K562 (cell line): Measurements from ENCODE around the gene PFN2. TPM values are rescaled to one million over a fixed set of nuclear protein-coding genes. Genes with fewer than 3 reads are reported as not detected.
A peak's percentile ranks its signal among the peaks of the same experiment; 100 is the strongest.

Experiments
- ATAC-seq: fragments of 200-7000 bp; cut with Tn5 transposase; 3 replicates; pipeline ENCODE4 v1.9.1; 2020; ENCODE audit warnings: moderate library complexity
- BruUV-seq: library from RNA; stranded (reverse); fragments of 400-500 nt; replicated peaks from 2 replicates; lab custom pipeline; 2021; lab: Mats Ljungman, UMichigan
- CTCF ChIA-PET: fragments of 300-600 bp; formaldehyde crosslinking; extraction: SDS; loops from one replicate; lab custom pipeline; 2021; ENCODE audit warnings: low intra/inter-chr PET ratio; lab: Yijun Ruan, JAX
- POLR2A ChIA-PET: fragments of 300-600, 350-650 bp; sonication (Branson Sonifier 250); formaldehyde crosslinking; extraction: SDS; loops from one replicate; lab custom pipeline; 2021; ENCODE audit warnings: antibody characterized with exemption, inconsistent platforms; lab: Yijun Ruan, JAX
- DNase-seq, 4 experiments: peaks; one replicate each; pipeline versions ENCODE4 v3.0.0 to v3.0.0-alpha.2; 2011 to 2018; ENCODE audit warnings: low spot score in 3 of 4, mixed read lengths in 3 of 4; ENCODE audit errors: extremely low read depth in 1 of 4
- FAIRE-seq: peaks from 2 replicates; lab custom pipeline; 2011; peaks lifted over from hg19 to GRCh38; lab: Jason Lieb, UNC
- H2AFZ ChIP-seq: 2 replicates; pipeline ENCODE4 v1.6.0; 2011; ENCODE audit warnings: low read depth, low read length, control low read depth, inconsistent platforms
- H3K27ac ChIP-seq: fragments of 200-600 bp; 3 replicates; pipeline ENCODE4 v1.8.0; 2011; ENCODE audit warnings: low read depth, mild to moderate bottlenecking, control low read depth, inconsistent platforms, low read length, moderate library complexity, mixed read lengths; ENCODE audit errors: extremely low read depth
- H3K27me3 ChIP-seq, 2 experiments: fragments of 300-600 bp in 1 of 2; 2 replicates in 1 of 2; 3 replicates in 1 of 2; pipeline versions ENCODE4 v1.6.0 to v1.8.0; 2011; ENCODE audit warnings: inconsistent platforms in 2 of 2, low read length in 2 of 2, mild to moderate bottlenecking in 1 of 2, mixed read lengths in 1 of 2, moderate library complexity in 1 of 2; ENCODE audit not compliant: control insufficient read depth in 2 of 2, insufficient read depth in 2 of 2
- H3K36me3 ChIP-seq: fragments of 300-600 bp; 3 replicates; pipeline ENCODE4 v1.8.0; 2011; ENCODE audit warnings: mild to moderate bottlenecking, low read length, inconsistent platforms; ENCODE audit not compliant: control insufficient read depth, insufficient read depth
- H3K4me1 ChIP-seq, 2 experiments: fragments of 200-600 bp in 1 of 2; replicated peaks in 1 of 2; 2 replicates in 1 of 2; 3 replicates in 1 of 2; pipeline versions ENCODE4 v1.5.1 to v1.8.0; 2011; ENCODE audit warnings: inconsistent platforms in 2 of 2, low read length in 2 of 2, mild to moderate bottlenecking in 1 of 2, mixed read lengths in 1 of 2, moderate library complexity in 1 of 2; ENCODE audit not compliant: control insufficient read depth in 2 of 2, insufficient read depth in 2 of 2
- H3K4me2 ChIP-seq: 2 replicates; pipeline ENCODE4 v1.6.1; 2011; ENCODE audit warnings: low read length, control low read depth, inconsistent platforms, mixed read lengths; ENCODE audit not compliant: insufficient read depth
- H3K4me3 ChIP-seq: fragments of 200-600 bp; sonication (generic), shearing (Covaris generic); 2 replicates; pipeline ENCODE4 v1.5.1; 2016; ENCODE audit warnings: control low read depth, inconsistent platforms
- H3K79me2 ChIP-seq: fragments of 200-600 bp; 3 replicates; pipeline ENCODE4 v1.8.0; 2011; ENCODE audit warnings: low read length, inconsistent platforms; ENCODE audit not compliant: control insufficient read depth, insufficient read depth
- H3K9ac ChIP-seq, 2 experiments: 2 replicates each; pipeline versions ENCODE4 v1.6.0 to v1.6.1; 2011; ENCODE audit warnings: low read depth in 2 of 2, low read length in 2 of 2, control low read depth in 1 of 2, inconsistent platforms in 1 of 2, mild to moderate bottlenecking in 1 of 2, mixed read lengths in 1 of 2; ENCODE audit not compliant: insufficient read depth in 1 of 2
- H3K9me1 ChIP-seq: one replicate; pipeline ENCODE4 v1.6.0; 2011; ENCODE audit warnings: inconsistent platforms, mild to moderate bottlenecking, low read length, moderate library complexity; ENCODE audit not compliant: control insufficient read depth, insufficient read depth
- H3K9me3 ChIP-seq: replicated peaks from 2 replicates; pipeline ENCODE4 v1.5.1; 2011; ENCODE audit warnings: low read depth, low read length, inconsistent platforms; ENCODE audit not compliant: control insufficient read depth, insufficient read depth
- H4K20me1 ChIP-seq: replicated peaks from 2 replicates; pipeline ENCODE4 v1.6.1; 2011; ENCODE audit warnings: low read length, inconsistent platforms, mixed read lengths; ENCODE audit not compliant: control insufficient read depth, insufficient read depth
- ELF4 ChIP-seq: fragments of 450-650 bp; formaldehyde crosslinking; IDR thresholded peaks from 2 replicates; pipeline ENCODE4 v1.4.0; 2022; ENCODE audit warnings: missing genetic modification characterization
- GATA2 ChIP-seq: sonication (generic); formaldehyde crosslinking; IDR thresholded peaks from 2 replicates; pipeline ENCODE4 v1.4.0; 2020; ENCODE audit warnings: mild to moderate bottlenecking, missing genetic modification reagents
- HNRNPH1 ChIP-seq: fragments of 200-400 bp; formaldehyde crosslinking; optimal IDR thresholded peaks from 2 replicates; pipeline ENCODE3; 2017; ENCODE audit warnings: low read depth, mild to moderate bottlenecking, low read length, moderate library complexity
- HOXB6 ChIP-seq: fragments of 250-450 bp; sonication (Bioruptor Pico); IDR thresholded peaks from 2 replicates; pipeline ENCODE4 v1.5.1; 2022; ENCODE audit warnings: mild to moderate bottlenecking, borderline replicate concordance
- MCM2 ChIP-seq: fragments of 450-650 bp; IDR thresholded peaks from 2 replicates; pipeline ENCODE4 v1.6.1; 2017; ENCODE audit warnings: low read depth, mild to moderate bottlenecking
- WGBS: fragments of 100-300 bp; shearing (Covaris generic); methylation state at CpG from one replicate; pipeline ENCODE4 v1.1.6; 2016; ENCODE audit warnings: low coverage, mixed read lengths; ENCODE audit not compliant: insufficient coverage; ENCODE audit errors: missing lambda C conversion rate; 5-methylcytosine and 5-hydroxymethylcytosine counted together
- in situ Hi-C: fragments of 300-500 bp; cut with MboI; formaldehyde crosslinking; loops from 4 replicates; pipeline ENCODE4 v1.15.0; 2018; ENCODE audit warnings: inconsistent platforms, mixed read lengths
- intact Hi-C: fragments of 100-400 bp; cut with micrococcal nuclease; formaldehyde crosslinking; loops from 2 replicates; pipeline ENCODE4 v1.14.2; 2022
- polyA plus RNA-seq, 8 experiments: library from polyadenylated mRNA; depleted of rRNA in 4 of 8; stranded (reverse) in 5 of 8; unstranded in 3 of 8; fragments of >200 nt; fragmentation: Nextera tagmentation in 2 of 8; fragmentation: Illumina TruSeq in 1 of 8; extraction: Ambion mirVana in 2 of 8; extraction: Trizol in 1 of 8; gene quantifications; 2 replicates each; pipeline versions ENCODE4 v1.2.1 to v1.2.3, GENCODE V29; 2011 to 2014; ENCODE audit warnings: inconsistent platforms in 1 of 8, missing spikeins in 1 of 8
- total RNA-seq, 7 experiments: library from RNA; depleted of rRNA in 6 of 7; stranded (reverse); fragments of >200 nt in 6 of 7; fragmentation: Illumina TruSeq in 2 of 7; extraction: Trizol in 2 of 7; gene quantifications; 2 replicates each; pipeline versions ENCODE4 v1.2.1 to v1.2.3, GENCODE V29; 2011 to 2021; ENCODE audit warnings: low replicate concordance in 1 of 7

PFN2 gene
- total and polyA plus RNA-seq, 9 of the 15 experiments (the other 6 are each of a cell fraction or from before 2014, with no cell fraction given), result 0.14 to 0.86 (median 0.35) TPM

DNA sequence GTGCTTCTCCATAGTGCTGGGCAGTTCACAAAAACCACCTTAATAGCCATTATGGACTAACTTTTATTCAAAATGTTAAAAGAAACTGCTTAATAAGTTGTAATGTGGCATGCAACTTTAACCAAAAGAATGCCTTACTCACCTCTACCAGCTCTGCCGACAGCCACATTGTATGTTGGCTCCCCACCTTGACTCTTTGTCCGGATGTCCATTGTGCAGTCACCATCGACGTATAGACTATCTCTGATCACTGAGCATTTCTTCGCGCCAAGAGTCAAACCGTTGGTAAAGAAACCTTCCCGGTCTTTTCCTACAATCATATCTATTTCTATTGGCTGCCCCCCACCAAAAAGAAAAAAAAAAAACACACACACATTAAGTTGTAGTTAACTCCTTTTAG lies 2.5 kb downstream of the PFN2 start:
- peaks cover 6 to 13% of the 10 kb centered on the region in 2 experiments; a peak in 3 of 5 replicates for H3K27me3 ChIP-seq
- H4K20me1 ChIP-seq, result no peaks in the 10 kb centered on the region
- no peak for FAIRE-seq
- no peak overlapping the region for H3K4me3 ChIP-seq
- no peak overlapping the region for H3K9ac ChIP-seq
- no peak overlapping the region for H3K4me2 ChIP-seq
- no peaks in the 10 kb centered on the region for H3K9me3 ChIP-seq
- no TSS peak for BruUV-seq
- POLR2A ChIA-PET, result interaction anchor here (0.7 kb wide), 2 partner anchors 10 to 18 kb away, joined by 3 read pairs; no protein-coding TSS in a partner anchor
- no peak overlapping the region for H2AFZ ChIP-seq
- no peaks in the 10 kb centered on the region for H3K9me1 ChIP-seq
- no peaks in the 10 kb centered on the region for H3K36me3 ChIP-seq
- intact Hi-C loops, result no loop called here
- no peak overlapping the region for H3K27ac ChIP-seq
- no peak for TF ChIP-seq HOXB6 (CRISPR knock-in tag)
- DNase-seq, result no peak
- CTCF ChIA-PET, result interaction anchor here (1.7 to 2.1 kb wide), 2 partner anchors 217 to 252 kb away, joined by 8 to 20 read pairs; no protein-coding TSS in a partner anchor
- peaks cover 0 to 18% of the 10 kb centered on the region in 2 experiments; a peak in 3 of 5 replicates for H3K4me1 ChIP-seq
- no peak for ATAC-seq
- 69% methylated on average over 8 of the region's 8 CpGs for WGBS
- in situ Hi-C loops, result loop anchor here (25.0 kb wide), 1 partner anchor 544 kb away; no protein-coding TSS in a partner anchor
- no peaks in the 10 kb centered on the region for H3K79me2 ChIP-seq

DNA sequence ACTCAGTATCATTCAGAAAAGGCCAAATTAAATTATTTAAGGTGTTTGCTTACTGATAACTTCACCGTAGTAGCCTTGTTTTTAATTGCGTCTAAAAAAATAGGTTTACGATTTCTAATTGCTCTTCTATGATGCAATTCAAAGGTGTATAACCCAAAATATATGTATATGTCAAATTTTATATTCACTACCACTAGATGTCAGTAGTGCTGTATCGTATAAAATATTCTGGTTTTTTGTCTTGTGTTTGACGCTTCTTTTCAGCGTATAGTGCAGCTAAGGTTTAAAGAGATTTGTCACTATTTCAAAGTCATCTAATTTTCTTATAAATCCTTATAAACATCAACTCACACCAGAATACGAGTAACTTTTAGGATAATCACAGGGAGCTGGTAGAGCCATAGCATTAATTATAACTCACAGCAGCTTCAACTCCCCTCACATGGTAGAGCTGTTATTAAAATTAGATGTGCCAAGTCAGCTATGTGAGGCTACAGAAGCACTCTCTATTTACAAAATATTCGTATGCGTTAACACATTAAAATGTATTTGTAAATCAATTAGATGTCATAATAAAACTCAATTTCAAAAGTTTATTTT lies 3.5 kb downstream of the PFN2 start:
- H3K36me3 ChIP-seq, result no peaks in the 10 kb centered on the region
- intact Hi-C loops (loop anchor here (1.0 to 2.0 kb wide), 3 partner anchors 217 to 528 kb away; no protein-coding TSS in a partner anchor), in situ Hi-C loops (loop anchor here (25.0 kb wide), 1 partner anchor 545 kb away; no protein-coding TSS in a partner anchor)
- BruUV-seq, result no TSS peak
- no peak overlapping the region for H3K9ac ChIP-seq
- H3K27ac ChIP-seq, result no peak overlapping the region
- POLR2A ChIA-PET, result no interaction called here
- ATAC-seq (peak; percentile 55), DNase-seq (peak; percentile 19 to 44 (median 26)), FAIRE-seq (peak; percentile 85)
- H3K4me1 ChIP-seq, result peaks cover 0 to 18% of the 10 kb centered on the region in 2 experiments; a peak in 3 of 5 replicates
- no peaks in the 10 kb centered on the region for H3K79me2 ChIP-seq
- no peak overlapping the region for H3K4me2 ChIP-seq
- no peaks in the 10 kb centered on the region for H4K20me1 ChIP-seq
- peaks cover 6 to 12% of the 10 kb centered on the region in 2 experiments; a peak in 3 of 5 replicates for H3K27me3 ChIP-seq
- no peak overlapping the region for H2AFZ ChIP-seq
- H3K4me3 ChIP-seq, result no peak overlapping the region
- CTCF ChIA-PET, result interaction anchor here (1.2 to 2.1 kb wide), 5 partner anchors 216 to 529 kb away, joined by 4 to 20 read pairs (median 8); no protein-coding TSS in a partner anchor
- H3K9me3 ChIP-seq, result no peaks in the 10 kb centered on the region
- H3K9me1 ChIP-seq, result no peaks in the 10 kb centered on the region
- WGBS, result 3% methylated on average over 9 of the region's 9 CpGs
- TF ChIP-seq MCM2, result no peak
- TF ChIP-seq GATA2 (CRISPR knock-in tag), result no peak
- no peak for TF ChIP-seq ELF4 (CRISPR knock-in tag)
- no peak for TF ChIP-seq HNRNPH1
